ENCODE data around the gene MAST2.
"Not testable (repeated sequence)": the region's sequence is repeated elsewhere in the genome, so short reads cannot be mapped to it uniquely, and the experiment has no call there.

MAST2 gene

GRCh38 chr1:45857755-45858492 is 54.5 kb downstream of the MAST2 start:
- not testable (repeated sequence) for DNase-seq

- no peak for DNase-seq
Measured at GRCh38 chr1:45859221-45859620, 55.8 kb downstream of the MAST2 start.

GRCh38 chr1:45862008-45862407 is 58.6 kb downstream of the MAST2 start:
- DNase-seq, result no peak

GRCh38 chr1:45863218-45863617 is 59.8 kb downstream of the MAST2 start:
- peak; percentile 39 for DNase-seq

- DNase-seq, result peak; percentile 25
Measured at GRCh38 chr1:45864167-45865106, 61.0 kb downstream of the MAST2 start.

- no peak for DNase-seq
Measured at GRCh38 chr1:45867697-45868348, 64.4 kb downstream of the MAST2 start.

- no peak for DNase-seq
Measured at GRCh38 chr1:45868861-45869260, 65.4 kb downstream of the MAST2 start.

GRCh38 chr1:45870500-45870899 is 67.1 kb downstream of the MAST2 start:
- DNase-seq, result no peak

GRCh38 chr1:45872173-45872801 is 68.9 kb downstream of the MAST2 start:
- peak; percentile 69 for DNase-seq

GRCh38 chr1:45876000-45876617 is 72.7 kb downstream of the MAST2 start:
- no peak for DNase-seq

- no peak for DNase-seq
Measured at GRCh38 chr1:45877264-45877663, 73.9 kb downstream of the MAST2 start.

GRCh38 chr1:45879885-45880598 is 76.6 kb downstream of the MAST2 start:
- DNase-seq, result no peak

GRCh38 chr1:45880930-45881329 is 77.5 kb downstream of the MAST2 start:
- DNase-seq, result peak; percentile 13

GRCh38 chr1:45883658-45884057 is 80.2 kb downstream of the MAST2 start:
- DNase-seq, result peak; percentile 54

- DNase-seq, result no peak
Measured at GRCh38 chr1:45884700-45885099, 81.3 kb downstream of the MAST2 start.

- no peak for DNase-seq
Measured at GRCh38 chr1:45886229-45886628, 82.8 kb downstream of the MAST2 start.

- no peak for DNase-seq
Measured at GRCh38 chr1:45887156-45887842, 83.9 kb downstream of the MAST2 start.

- no peak for DNase-seq
Measured at GRCh38 chr1:45890078-45890477, 86.7 kb downstream of the MAST2 start.

- DNase-seq, result no peak
Measured at GRCh38 chr1:45891087-45891486, 87.7 kb downstream of the MAST2 start.

- peak; percentile 86 for DNase-seq
Measured at GRCh38 chr1:45892068-45892785, 88.8 kb downstream of the MAST2 start.

Measured in fibroblast of skin of abdomen (primary cell).